Colonic mucosa (tissue), 4 donors: Measurements from ENCODE around the gene PCDHGB2. TPM values are rescaled to one million over a fixed set of nuclear protein-coding genes. Genes with fewer than 3 reads are reported as not detected.
A peak's percentile ranks its signal among the peaks of the same experiment; 100 is the strongest.
"Not testable (repeated sequence)": the region's sequence is repeated elsewhere in the genome, so short reads cannot be mapped to it uniquely, and the experiment has no call there.

Source experiments
- DNase-seq: peaks from one replicate; pipeline ENCODE4 v3.0.0-alpha.2; 2020
- H3K27ac ChIP-seq: fragments of 200-600 bp; one replicate; pipeline ENCODE4 v1.8.0; 2021
- H3K27me3 ChIP-seq: fragments of 200-600 bp; one replicate; pipeline ENCODE4 v1.8.0; 2021
- H3K36me3 ChIP-seq: fragments of 200-600 bp; one replicate; pipeline ENCODE4 v1.8.0; 2021
- H3K4me1 ChIP-seq: fragments of 200-600 bp; one replicate; pipeline ENCODE4 v1.8.0; 2021; ENCODE audit warnings: mild to moderate bottlenecking
- H3K4me3 ChIP-seq: fragments of 200-600 bp; one replicate; pipeline ENCODE4 v1.8.0; 2021
- H3K9ac ChIP-seq, 2 donors: one replicate each; pipeline ENCODE4 v1.7.0; 2013; ENCODE audit warnings: control low read depth in 2 of 2, low read depth in 2 of 2, low read length in 2 of 2
- H3K9me3 ChIP-seq: fragments of 200-600 bp; one replicate; pipeline ENCODE4 v1.8.0; 2021
- CTCF ChIP-seq: fragments of 200-600 bp; IDR thresholded peaks from one replicate; pipeline ENCODE4 v1.8.0; 2022; ENCODE audit warnings: antibody characterized with exemption, mild to moderate bottlenecking
- intact Hi-C: fragments of 100-400 bp; cut with DNase I; formaldehyde crosslinking; loops from one replicate; pipeline ENCODE4 v1.14.1; 2022
- total RNA-seq, 2 donors: library from RNA; stranded (reverse); fragmentation: NEBNext Ultra II Directional in 1 of 2; extraction: Animal tissue kit (Norgen Biotek cat#: 25700) in 1 of 2; gene quantifications; one replicate each; pipeline ENCODE4 v1.2.1, GENCODE V29; 2021
- donor health status: healthy.
- donor health status: DM: no; HTN: no; CAD: no.
- donor health status: DM: no; HTN: no; CAD: no.

PCDHGB2 gene
- total RNA-seq, 2 donors from 2014 or later: 0.47 to 1.8 TPM

- intact Hi-C loops: no loop called here
- H3K9me3 ChIP-seq: no peaks in the 10 kb centered on the region
These were observed 33.5 kb downstream of the PCDHGB2 start for GRCh38 chr5:141393267-141393666.

GRCh38 chr5:141394401-141395187 is 34.8 kb downstream of the PCDHGB2 start:
- H3K4me3 ChIP-seq, H3K36me3 ChIP-seq, H3K9ac ChIP-seq, H3K9me3 ChIP-seq, intact Hi-C loops, H3K4me1 ChIP-seq, H3K27me3 ChIP-seq, H3K27ac ChIP-seq, DNase-seq: not testable (repeated sequence)

More at GRCh38 chr5:141393267-141393666, 33.5 kb downstream of the PCDHGB2 start:
- no peak overlapping the region for H3K9ac ChIP-seq
- H3K27me3 ChIP-seq: no peaks in the 10 kb centered on the region
- H3K4me3 ChIP-seq: no peak overlapping the region
- no peak for DNase-seq
- TF ChIP-seq CTCF: no peak
- H3K4me1 ChIP-seq: no peaks in the 10 kb centered on the region
- no peak overlapping the region for H3K27ac ChIP-seq
- H3K36me3 ChIP-seq: no peaks in the 10 kb centered on the region

- H3K27ac ChIP-seq, H3K36me3 ChIP-seq, H3K4me1 ChIP-seq, H3K9ac ChIP-seq, H3K9me3 ChIP-seq, intact Hi-C loops, H3K4me3 ChIP-seq, H3K27me3 ChIP-seq: not testable (repeated sequence)
- TF ChIP-seq CTCF: peak; percentile 52
- DNase-seq: peak; percentile 40
These were observed 38.2 kb downstream of the PCDHGB2 start, which contains the start of gene PCDHGB5 for GRCh38 chr5:141397756-141398551. TSS of gene PCDHGB5 (plus strand) at chr5:141397947. CDS start at chr5:141398128, 181 bp downstream.

- H3K27me3 ChIP-seq: no peaks in the 10 kb centered on the region
- no peak for TF ChIP-seq CTCF
- H3K27ac ChIP-seq: no peak overlapping the region
- H3K9ac ChIP-seq: no peak overlapping the region
- no peak overlapping the region for H3K4me3 ChIP-seq
- intact Hi-C loops: no loop called here
- H3K36me3 ChIP-seq: no peaks in the 10 kb centered on the region
- no peak for DNase-seq
- H3K4me1 ChIP-seq: no peaks in the 10 kb centered on the region
- no peaks in the 10 kb centered on the region for H3K9me3 ChIP-seq
These were observed 38.8 kb downstream of the PCDHGB2 start for GRCh38 chr5:141398608-141399007.

GRCh38 chr5:141399555-141400258 is 39.9 kb downstream of the PCDHGB2 start:
- TF ChIP-seq CTCF: no peak

More at GRCh38 chr5:141399555-141400258, 39.9 kb downstream of the PCDHGB2 start:
- H3K4me3 ChIP-seq: no peak overlapping the region
- H3K9me3 ChIP-seq: no peaks in the 10 kb centered on the region
- H3K4me1 ChIP-seq: no peaks in the 10 kb centered on the region
- H3K27me3 ChIP-seq: no peaks in the 10 kb centered on the region
- H3K27ac ChIP-seq: no peak overlapping the region
- intact Hi-C loops: no loop called here
- no peak overlapping the region for H3K9ac ChIP-seq
- no peaks in the 10 kb centered on the region for H3K36me3 ChIP-seq
- DNase-seq: no peak
